PC-3 (cell line): Measurements from ENCODE around the gene NOL8.

Source experiments
- CTCF ChIP-seq: fragments of 300-600 bp; sonication (generic); conservative IDR thresholded peaks from 2 replicates; pipeline ENCODE4 v1.5.1; 2017; ENCODE audit warnings: antibody characterized with exemption, low read depth, mild to moderate bottlenecking, low read length
- EZH2 ChIP-seq: fragments of 300-600 bp; sonication (generic); IDR thresholded peaks from one replicate; pipeline ENCODE4 v1.6.1; 2017; ENCODE audit warnings: antibody characterized with exemption, mild to moderate bottlenecking, low read length; ENCODE audit not compliant: unreplicated experiment
- EZH2phosphoT487 ChIP-seq: fragments of 300-600 bp; sonication (generic); IDR thresholded peaks from 2 replicates; pipeline ENCODE4 v1.6.1; 2018; ENCODE audit warnings: mild to moderate bottlenecking, antibody characterized with exemption, low read length, borderline replicate concordance

GRCh38 chr9:92290785-92291429 lies 34.2 kb downstream of the NOL8 start:
- TF ChIP-seq CTCF (no peak), EZH2 (no peak), EZH2phosphoT487 (no peak)
